ENCODE results near the gene USP22.

Gene USP22

GRCh38 chr17:21015564-21015963 lies 27.2 kb downstream of the USP22 start:
- no peak overlapping the region for H3K4me2 ChIP-seq
- no peaks in the 10 kb centered on the region for H3K27me3 ChIP-seq (ENCODE audit: insufficient read depth, low read depth)
- H2AFZ ChIP-seq (ENCODE audit: low read depth) = no peak overlapping the region
- H3K27ac ChIP-seq = no peak overlapping the region
- TF ChIP-seq CTCF (conservative IDR thresholded peaks at IDR 0.05; ENCODE audit: low read depth, low read length) = no peak
- H3K4me1 ChIP-seq (ENCODE audit: low read depth, poor library complexity, severe bottlenecking) = no peaks in the 10 kb centered on the region
- no peak overlapping the region for H3K9ac ChIP-seq
- H3K4me3 ChIP-seq (IDR thresholded peaks at IDR 0.05; ENCODE audit: insufficient read depth, low read depth, low read length) = no peak overlapping the region
- no peaks in the 10 kb centered on the region; the same call in none of the 2 replicates for H3K36me3 ChIP-seq (ENCODE audit: insufficient read depth)
- peaks cover 8% of the 10 kb centered on the region; the same call in 1 of the 2 replicates for H3K79me2 ChIP-seq (ENCODE audit: insufficient read depth, low read depth)
- H4K20me1 ChIP-seq (ENCODE audit: insufficient read depth) = no peaks in the 10 kb centered on the region

GRCh38 chr17:21014498-21014897 lies 28.3 kb downstream of the USP22 start:
- no peak overlapping the region for H3K4me2 ChIP-seq
- H3K36me3 ChIP-seq (ENCODE audit: insufficient read depth) = no peaks in the 10 kb centered on the region; the same call in none of the 2 replicates
- H3K9ac ChIP-seq = no peak overlapping the region
- no peaks in the 10 kb centered on the region for H3K27me3 ChIP-seq (ENCODE audit: insufficient read depth, low read depth)
- no peak for TF ChIP-seq CTCF (conservative IDR thresholded peaks at IDR 0.05; ENCODE audit: low read depth, low read length)
- H2AFZ ChIP-seq (ENCODE audit: low read depth) = no peak overlapping the region
- H3K4me3 ChIP-seq (IDR thresholded peaks at IDR 0.05; ENCODE audit: insufficient read depth, low read depth, low read length) = no peak overlapping the region
- H3K27ac ChIP-seq = no peak overlapping the region
- H4K20me1 ChIP-seq (ENCODE audit: insufficient read depth) = no peaks in the 10 kb centered on the region
- peaks cover 4% of the 10 kb centered on the region; the same call in 1 of the 2 replicates for H3K79me2 ChIP-seq (ENCODE audit: insufficient read depth, low read depth)
- no peaks in the 10 kb centered on the region for H3K4me1 ChIP-seq (ENCODE audit: low read depth, poor library complexity, severe bottlenecking)

GRCh38 chr17:21013983-21014382 lies 28.8 kb downstream of the USP22 start:
- H3K27ac ChIP-seq = no peak overlapping the region
- no peak overlapping the region for H3K4me3 ChIP-seq (IDR thresholded peaks at IDR 0.05; ENCODE audit: insufficient read depth, low read depth, low read length)
- no peak overlapping the region for H3K9ac ChIP-seq
- no peaks in the 10 kb centered on the region for H3K27me3 ChIP-seq (ENCODE audit: insufficient read depth, low read depth)
- no peaks in the 10 kb centered on the region for H3K4me1 ChIP-seq (ENCODE audit: low read depth, poor library complexity, severe bottlenecking)
- no peak overlapping the region for H3K4me2 ChIP-seq
- no peaks in the 10 kb centered on the region; the same call in 1 of the 2 replicates for H3K36me3 ChIP-seq (ENCODE audit: insufficient read depth)
- H4K20me1 ChIP-seq (ENCODE audit: insufficient read depth) = no peaks in the 10 kb centered on the region
- H2AFZ ChIP-seq (ENCODE audit: low read depth) = no peak overlapping the region
- TF ChIP-seq CTCF (conservative IDR thresholded peaks at IDR 0.05; ENCODE audit: low read depth, low read length) = no peak
- H3K79me2 ChIP-seq (ENCODE audit: insufficient read depth, low read depth) = no peaks in the 10 kb centered on the region

GRCh38 chr17:21012736-21013135 lies 30.1 kb downstream of the USP22 start:
- H3K36me3 ChIP-seq (ENCODE audit: insufficient read depth) = no peaks in the 10 kb centered on the region; the same call in 1 of the 2 replicates
- no peak for TF ChIP-seq CTCF (conservative IDR thresholded peaks at IDR 0.05; ENCODE audit: low read depth, low read length)
- no peak overlapping the region for H3K27ac ChIP-seq
- H4K20me1 ChIP-seq (ENCODE audit: insufficient read depth) = no peaks in the 10 kb centered on the region
- H3K4me2 ChIP-seq = no peak overlapping the region
- no peak overlapping the region for H3K4me3 ChIP-seq (IDR thresholded peaks at IDR 0.05; ENCODE audit: insufficient read depth, low read depth, low read length)
- no peaks in the 10 kb centered on the region for H3K27me3 ChIP-seq (ENCODE audit: insufficient read depth, low read depth)
- H3K79me2 ChIP-seq (ENCODE audit: insufficient read depth, low read depth) = no peaks in the 10 kb centered on the region
- H3K4me1 ChIP-seq (ENCODE audit: low read depth, poor library complexity, severe bottlenecking) = no peaks in the 10 kb centered on the region
- no peak overlapping the region for H3K9ac ChIP-seq
- no peak overlapping the region for H2AFZ ChIP-seq (ENCODE audit: low read depth)

Data from KMS-11 (cell line).